CD4-positive, alpha-beta T cell treated with Interleukin-2 at 100 ng/mL for 4 hours (primary cell): ENCODE measurements around the gene FLYWCH2.

Source experiments
- DNase-seq: peaks from one replicate; pipeline ENCODE4 v3.0.0-alpha.2; 2020; ENCODE audit warnings: low spot score

Gene FLYWCH2, protein sequence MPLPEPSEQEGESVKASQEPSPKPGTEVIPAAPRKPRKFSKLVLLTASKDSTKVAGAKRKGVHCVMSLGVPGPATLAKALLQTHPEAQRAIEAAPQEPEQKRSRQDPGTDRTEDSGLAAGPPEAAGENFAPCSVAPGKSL

DNA sequence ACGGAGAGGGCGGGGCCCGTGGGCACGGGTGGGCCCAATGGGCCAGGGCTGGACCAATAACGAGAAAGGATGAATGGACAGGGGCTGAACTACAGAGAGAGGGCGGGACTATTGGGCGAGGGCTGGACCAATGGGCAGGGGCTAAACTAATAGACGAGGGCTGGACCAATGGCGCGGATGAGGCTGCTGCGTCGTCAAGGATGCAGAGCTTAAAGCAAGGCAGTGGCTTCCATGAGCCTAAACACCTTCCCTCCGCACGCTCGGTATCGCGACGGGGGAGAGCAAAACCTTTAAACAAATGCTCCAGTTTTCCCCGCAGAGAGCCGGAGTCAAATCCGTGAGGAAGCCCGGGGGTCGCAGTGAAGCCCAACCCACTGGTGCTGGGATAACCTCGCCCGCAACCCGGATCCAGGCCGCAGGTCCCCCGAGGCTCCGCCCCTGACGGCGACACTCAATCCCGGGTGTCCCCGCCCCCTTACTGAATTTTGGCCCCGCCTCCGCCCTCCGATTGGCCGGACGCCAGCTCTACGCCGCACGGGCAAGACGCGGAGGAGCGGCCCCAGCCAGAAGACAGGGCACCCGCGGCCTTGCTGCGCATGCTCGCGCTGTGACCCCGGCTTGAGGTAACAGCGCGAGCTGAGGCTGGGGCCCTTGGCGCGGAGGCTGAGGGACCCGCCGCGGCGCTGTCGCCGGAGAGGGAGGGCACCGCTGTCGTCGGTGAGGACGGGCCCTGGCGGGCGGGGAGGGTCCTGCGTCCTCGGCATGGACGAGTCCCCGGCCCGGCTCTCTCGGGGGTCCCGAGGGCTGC, at the start of gene FLYWCH2:
FLYWCH2 (plus strand) TSS at position 566 of the 808 bp plus-strand sequence. CDS start 13,235 bp downstream, outside the sequence.
- peak; percentile 100 for DNase-seq

DNA sequence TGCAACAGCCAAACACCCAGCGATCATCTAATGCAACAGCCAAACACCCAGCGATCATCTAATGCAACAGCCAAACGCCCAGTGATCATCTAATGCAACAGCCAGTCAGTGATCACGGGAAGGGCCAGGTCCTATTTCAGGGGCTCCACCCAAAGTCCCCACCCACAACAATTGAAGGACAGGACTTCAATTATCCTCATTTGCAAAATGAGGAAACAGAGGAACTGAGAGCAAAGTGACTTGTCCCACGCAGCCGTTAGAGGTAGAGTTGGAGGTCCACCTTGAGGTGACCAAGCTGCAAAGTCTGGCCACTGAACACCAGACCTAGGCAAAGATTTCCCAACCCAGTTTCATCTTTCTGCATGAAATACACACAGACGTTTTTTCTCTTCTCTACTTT, 49.2 kb upstream of the FLYWCH2 start:
- no peak for DNase-seq

DNA sequence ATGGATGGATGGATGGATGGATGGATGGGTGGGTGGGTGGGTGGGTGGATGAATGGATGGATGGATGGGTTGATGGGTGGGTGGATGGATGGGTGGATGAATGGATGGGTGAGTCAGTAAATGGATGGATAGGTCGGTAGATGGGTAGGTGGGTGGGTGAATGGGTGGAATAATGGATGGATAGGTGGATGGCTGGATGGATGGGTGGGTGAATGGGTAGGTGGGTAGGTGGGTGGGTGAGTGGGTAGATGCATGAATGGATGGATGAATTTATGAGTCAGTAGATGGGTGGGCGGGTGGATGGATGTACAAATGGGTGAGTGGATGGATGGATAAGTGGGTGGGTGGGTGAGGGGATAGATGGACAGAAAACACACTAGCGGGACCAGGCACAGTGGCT, 48.0 kb upstream of the FLYWCH2 start:
- DNase-seq: no peak

DNA sequence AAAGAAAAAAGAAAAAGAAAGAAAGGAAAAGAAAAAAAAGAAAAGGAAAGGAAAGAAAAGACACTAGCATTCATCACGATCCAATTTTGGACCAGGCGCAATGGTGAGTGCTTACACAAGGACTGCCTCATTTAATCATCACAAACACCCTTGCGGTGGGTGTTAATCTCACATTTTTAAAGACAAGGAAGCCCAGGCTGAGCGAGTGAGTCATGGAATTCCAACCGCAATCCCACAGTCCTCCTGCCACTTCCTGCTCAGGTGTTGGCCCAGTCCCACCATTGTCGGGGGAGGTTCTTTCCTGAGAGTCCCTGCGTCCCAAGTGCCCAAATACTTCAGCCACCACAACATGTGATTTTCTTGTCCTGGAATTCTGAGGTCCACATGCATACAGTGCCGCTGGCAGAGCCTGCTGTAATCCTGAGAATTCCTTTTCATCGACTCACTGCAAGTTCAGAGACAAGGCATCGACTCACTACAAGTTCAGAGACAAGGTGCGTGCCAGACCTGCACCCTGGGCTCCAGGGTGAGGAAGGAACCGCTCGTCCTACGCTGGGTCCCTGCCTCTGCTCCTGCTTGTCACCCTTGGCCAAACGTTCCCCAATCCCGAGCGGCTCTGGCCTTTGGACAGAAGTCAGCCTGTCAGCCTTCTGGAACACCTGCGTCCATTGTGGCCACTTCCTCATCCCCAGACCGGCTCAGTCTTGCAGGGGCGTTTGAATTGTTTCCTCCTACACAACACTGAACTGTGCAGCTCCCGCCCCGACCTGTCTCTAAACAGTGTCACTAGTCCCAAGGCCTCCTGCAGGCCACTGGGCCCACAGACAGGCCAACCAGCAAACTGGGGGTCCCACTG, 47.1 kb upstream of the FLYWCH2 start:
- no peak for DNase-seq

DNA sequence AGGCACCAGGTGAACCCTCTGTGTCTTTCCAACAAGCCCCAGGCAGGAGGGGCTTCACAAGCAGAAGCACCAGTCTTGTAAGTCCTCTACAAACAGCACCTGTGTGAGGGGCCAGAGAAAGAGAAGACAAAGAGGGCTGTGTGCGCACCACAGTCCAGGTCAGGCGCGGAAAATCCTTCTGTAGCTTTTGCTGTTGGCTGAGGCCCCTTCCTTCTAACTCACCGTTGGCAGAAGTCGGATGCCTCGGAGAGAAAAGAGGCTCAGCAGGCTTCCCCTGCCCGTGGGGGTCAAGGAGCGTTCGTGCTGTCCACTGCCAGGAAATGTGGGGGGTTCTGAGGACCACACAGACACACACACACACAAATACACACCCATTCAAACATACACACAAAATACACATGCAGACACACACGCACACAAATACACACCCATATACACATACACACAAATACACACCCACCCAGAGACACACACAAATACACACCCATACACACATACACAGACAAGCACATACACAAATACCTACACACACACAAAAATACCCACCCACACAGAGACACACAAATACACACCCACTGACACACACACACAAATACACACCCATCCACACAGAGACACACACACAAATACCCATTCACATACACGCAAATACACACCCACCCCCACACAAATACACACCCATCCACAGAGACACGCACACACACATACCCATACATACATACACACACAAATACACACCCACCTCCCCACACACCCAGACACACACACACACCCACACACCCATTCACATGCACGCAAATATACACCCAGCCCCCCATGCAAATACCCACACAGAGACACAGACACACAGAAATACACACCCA, 46.1 kb upstream of the FLYWCH2 start:
- DNase-seq: no peak

DNA sequence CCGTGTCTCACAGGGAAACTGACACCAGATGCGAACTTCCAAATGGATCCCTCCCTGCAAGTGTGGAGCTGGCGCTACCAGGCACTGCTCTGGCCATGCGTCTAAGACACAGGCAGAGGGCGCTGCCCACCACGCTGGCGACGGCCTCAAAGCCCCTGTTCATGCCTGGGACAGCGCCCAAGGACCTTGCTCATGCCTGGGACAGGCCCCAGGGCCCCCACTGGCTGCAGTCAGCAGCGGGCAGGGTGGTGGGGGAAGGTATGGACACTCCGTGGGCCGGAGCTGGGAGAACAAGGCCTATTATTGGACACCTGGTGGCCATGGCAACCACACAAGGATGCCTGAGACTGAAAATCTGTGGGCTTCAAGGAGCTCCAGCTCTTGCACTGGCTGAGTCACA, 44.1 kb upstream of the FLYWCH2 start:
- peak; percentile 54 for DNase-seq

DNA sequence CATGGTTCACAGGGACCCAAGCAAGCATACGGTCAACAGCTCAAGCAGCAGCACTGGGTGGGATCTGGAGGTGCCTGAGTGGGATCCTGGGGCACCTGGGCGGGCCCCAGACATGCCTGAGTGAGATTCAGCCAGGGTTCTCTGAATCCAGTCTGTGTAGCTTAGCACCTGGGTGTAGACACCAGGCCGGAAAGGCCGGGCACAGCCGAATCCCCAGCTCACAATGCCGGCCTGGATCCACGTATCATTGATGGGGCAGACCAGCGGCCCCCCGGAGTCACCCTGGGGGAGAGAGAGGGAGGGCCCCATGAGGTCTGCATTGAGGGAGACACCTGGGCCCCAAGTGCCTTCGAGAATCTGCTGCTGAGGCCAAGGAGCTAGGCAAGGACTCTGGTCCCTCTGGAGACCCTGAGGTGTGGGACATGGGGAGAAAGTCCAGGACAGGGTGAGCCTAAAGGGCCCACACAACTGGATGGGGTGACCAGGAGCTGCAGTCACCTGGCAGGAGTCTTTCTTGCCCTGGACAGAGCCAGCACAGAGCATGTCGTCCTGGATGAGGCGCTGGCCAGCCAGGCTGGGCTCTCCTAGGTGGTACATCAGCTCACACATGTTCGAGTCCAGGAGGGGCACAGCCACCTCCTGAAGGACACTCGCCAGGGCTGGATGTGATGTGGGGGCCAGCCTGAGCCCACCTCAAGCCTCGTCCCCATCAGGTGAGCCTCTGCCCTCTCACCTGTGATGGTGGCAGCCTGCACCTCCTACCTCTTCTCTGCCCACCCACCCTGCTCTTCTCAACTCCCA, 43.2 kb upstream of the FLYWCH2 start:
- no peak for DNase-seq

DNA sequence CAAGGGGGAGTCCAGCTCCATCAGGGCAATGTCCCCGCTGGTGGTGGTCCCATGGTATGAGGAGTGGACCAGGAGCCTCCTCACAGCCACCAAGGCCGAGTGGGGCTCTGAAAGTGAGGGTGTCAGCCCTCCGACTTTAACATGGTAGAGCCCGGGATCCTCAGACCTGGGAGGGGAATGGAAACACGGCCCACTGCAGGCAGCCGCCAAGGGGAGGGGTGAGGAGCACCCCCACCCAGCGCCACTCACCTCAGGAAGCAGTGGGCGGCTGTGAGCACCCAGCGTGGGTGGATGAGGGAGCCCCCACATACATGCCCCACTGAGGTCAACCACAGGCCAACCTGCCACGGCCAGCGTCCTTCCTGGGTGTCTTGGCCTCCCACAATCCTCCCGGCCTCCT, 42.1 kb upstream of the FLYWCH2 start:
- DNase-seq: no peak

DNA sequence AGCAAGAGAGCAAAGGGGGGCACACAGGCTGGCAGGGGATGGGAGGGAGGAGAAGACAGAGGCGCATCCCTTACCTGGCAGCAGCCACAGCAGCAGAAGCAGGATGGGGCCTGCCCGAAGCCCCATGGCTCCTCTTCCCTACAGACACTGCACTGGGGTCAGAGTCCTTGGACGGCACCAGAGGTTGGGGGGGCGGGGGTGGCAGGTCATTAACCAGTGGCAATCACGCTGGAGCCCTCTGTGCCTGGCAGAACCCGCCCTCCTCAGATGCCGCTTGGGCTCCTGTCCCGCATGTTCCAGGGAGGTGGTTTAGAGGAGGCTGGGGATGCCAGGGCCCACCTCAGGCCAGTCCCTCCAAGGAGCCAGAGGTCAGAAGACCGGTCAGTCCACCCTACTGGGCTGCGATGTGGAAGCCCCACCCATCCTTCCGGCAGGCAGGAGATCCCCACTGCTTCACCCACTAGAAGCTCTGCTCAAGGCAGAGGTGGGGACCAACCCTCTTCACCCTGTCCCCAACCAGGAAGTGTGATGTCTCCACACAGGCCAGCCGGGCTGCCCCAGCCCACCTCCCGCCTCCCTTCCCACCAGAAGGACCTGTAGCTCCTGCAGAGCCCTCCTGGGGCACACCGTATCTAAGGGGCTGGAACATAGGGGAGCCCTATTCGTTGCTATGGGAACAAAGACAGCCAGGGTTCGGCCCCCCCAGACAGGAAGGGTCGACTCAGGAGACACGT, 41.2 kb upstream of the FLYWCH2 start:
- DNase-seq: no peak

DNA sequence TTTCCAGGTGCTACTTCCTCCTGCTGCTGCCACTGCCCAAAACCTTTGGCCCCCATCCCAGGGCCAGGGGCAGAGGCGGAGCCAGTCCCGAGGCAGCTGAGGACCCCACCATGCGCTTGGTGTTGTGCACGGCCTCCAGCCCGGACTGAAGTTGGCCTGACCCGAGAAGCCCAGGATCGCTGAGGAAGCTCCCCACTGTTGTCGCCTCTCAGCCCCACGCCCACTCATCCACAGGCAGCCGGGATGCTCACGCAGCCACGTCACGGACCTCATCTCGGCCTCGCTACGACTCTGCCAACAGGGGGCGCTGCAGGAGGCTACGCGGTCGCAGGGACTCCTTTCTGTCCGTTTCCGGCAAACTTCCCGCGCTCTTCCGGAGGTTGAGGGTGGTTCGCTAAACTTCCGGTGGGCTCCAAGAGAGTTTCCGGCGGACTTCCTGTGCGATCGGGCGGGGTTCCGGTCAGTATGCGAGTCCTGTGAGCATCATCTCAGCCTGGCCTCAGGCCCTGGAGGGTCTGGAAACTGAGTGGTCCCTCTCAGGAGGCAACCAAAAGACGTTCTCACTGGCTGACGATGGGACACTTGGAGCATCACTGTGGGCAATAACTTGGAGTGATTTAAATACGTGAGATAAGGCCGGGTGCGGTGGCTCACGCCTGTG, 40.5 kb upstream of the FLYWCH2 start:
- peak; percentile 67 for DNase-seq

DNA sequence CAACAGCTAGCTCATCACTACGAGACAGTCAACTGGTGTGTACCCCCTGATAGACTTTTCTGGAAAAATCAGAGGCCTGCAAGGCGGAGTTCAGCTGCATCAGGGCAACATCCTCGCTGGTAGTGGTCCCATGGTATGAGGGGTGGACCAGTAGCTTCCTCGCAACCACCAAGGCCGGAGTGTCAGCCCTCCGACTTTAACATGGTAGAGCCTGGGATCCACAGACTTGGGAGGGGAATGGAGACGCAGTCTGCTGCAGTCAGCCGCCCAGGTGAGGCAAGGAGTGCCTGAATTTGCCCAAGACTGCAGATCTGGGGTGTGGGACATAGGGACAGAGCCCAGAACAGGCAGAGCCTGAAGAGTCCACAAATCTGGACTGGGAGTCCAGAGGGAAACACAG, 39.5 kb upstream of the FLYWCH2 start:
- no peak for DNase-seq

DNA sequence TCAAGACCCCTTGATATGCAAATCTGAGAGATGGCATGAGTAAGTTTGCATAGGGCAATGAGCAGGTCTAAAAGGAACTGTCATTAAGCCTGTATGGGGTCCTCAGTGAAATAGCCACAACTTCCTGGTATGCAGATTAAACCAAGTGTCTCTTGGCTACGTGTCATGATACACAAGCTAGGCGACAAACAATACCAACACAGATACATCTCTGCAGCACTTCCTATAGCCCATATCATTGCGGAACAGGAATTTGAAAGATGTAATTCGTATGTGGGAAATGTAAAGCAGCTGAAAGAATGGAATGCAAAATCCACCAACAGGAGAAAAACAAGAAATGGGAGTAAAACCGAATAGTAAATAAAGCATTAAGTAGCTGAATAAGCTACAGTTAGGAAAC, 37.9 kb upstream of the FLYWCH2 start:
- DNase-seq: no peak

DNA sequence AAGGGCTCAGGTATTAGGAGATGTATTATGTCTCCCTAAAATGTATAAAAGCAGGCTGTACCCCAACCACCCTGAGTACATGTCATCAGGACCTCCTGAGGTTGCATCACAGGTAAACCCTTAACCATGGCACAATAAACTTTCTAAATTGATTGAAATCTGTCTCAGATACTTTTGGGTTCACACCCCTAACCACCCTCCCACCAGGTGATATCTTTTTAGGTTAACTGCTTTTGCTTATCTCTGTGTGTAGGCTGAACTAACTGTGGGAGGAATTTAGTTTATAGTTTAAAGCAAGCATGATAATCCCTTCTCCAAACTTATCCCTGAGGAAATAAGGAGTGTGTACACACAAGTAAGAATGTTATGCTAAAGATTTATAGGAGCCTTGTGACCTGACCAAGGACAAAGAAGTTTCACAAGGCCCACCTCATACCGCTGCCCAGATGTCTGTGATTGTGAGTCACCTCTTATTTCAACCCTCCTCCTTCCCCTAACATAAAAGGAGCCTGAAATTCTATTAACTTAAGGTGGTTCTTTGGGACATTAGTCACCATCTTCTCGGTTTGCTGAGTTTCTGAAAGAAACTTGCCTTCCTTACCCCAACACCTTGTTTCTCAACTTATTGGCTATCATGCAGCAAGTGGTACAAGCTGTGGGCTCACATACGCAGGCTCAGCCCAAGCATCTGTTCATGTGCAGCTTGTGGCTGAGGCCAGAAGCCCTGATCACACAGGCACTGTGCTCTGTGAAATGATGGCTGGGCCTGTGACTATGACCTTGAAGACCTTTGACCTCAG, 36.3 kb upstream of the FLYWCH2 start:
- peak; percentile 23 for DNase-seq

DNA sequence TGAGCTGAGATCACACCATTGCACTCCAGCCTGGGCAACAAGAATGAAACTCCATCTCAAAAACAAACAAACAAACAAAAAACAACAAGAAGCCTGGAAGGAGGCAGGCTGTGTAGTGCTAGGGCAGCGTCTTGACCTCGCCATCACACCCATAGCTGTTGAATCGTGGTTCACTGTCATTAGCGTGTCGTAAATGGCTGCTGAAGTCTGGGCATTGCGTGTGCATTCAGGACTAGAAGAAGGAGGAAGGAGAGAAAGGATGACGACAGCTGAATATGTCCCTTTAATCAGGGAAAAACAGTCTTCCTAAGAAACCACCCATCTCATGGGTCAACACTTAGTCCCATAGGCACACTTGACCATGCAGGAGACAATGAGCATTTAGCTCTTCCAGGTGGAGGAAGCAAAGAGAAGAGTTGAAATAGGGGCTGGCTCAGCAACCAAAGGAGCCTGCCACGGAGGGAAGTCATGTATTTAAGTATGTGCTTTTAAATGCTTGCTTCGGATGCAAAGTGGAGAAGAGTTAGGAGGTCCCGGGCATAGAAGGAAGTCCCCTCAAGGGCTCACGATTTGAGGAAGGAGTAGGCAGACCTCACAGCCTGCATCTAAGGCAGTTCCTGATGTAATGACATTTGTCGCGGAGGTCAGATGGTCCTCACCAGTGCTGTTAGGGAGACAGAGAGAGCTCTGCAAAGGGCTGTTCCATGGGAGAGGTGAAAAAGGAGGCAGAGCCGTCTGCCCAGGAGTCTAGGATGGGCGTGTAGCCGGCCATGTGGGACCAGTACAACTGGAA, 33.9 kb upstream of the FLYWCH2 start:
- no peak for DNase-seq

DNA sequence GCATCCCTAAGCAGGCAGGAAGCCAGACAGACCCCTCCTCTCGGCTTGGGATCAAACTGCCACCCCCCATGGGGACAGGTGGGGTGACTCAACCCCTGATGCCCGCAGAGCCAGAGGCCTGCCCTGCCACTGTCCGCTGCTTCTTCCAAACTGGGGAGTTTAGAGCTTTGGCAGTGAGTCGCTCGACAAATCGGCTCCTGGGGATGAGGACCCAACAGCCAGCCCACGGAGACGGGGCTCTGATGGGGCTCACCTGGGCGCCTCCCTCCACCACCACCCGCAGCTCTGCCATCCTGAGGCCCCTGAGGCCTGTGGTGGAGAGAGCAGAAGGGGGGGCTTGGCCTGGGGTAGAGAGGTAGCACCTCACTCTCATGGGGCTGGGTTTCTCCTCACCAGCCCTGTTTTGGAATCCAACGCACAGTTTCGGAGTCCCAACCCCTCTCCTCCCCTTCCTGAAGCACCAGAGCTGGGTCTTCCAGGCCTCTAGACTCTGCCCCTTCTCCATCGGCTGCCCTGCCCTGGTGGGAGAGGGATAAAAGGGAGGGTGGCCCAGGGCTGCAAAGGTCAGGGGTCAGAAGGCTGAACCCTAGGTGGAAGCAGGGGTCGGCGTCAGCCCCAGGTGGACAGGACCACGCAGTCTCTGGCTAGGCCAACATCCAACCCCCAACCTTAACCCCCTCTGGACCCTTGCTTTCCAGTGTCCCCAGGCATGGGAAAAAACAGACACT, 30.8 kb upstream of the FLYWCH2 start:
- no peak for DNase-seq

DNA sequence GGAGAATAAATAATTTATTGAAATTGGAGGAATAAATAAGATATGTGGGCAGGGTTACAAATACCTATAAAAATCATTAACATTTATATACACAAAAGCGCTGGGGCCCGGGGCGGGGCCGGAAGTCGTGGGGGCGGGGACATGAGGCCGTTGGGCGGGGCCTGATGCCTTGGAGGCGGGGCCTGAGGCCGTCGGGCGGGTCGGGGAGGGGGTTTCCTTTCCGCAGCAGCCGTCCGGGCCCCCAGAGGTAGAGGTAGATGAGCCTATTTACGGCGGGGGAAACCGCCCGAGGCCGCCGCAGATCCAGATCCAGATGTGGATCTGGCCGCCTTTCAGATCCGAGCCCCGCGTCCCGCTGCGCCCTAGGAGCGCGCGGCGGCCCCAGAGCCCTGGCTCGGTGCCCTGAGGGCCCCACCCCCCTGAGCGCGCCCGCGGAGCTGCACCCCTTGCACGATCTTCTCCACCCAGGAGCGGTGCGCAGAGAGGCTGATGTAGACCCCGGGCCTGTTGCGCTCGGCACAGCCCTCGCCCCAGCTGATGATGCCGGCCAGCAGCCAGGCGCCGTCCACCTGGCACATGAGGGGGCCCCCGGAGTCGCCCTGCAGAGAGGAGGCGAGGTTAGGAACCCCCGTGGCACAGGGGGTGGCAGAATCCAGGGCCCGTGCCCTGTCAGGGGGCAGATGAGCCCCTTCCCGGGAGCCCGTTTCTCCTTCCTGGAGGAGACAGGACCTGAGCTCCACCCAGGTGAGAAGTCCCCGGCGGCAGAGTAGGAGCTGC, 30.1 kb upstream of the FLYWCH2 start:
- no peak for DNase-seq
